HEK293 (cell line): Measurements from ENCODE around the gene XIRP1.
A peak's percentile ranks its signal among the peaks of the same experiment; 100 is the strongest.

Experiments
- CTCF ChIA-PET: fragments of 350-600 bp; formaldehyde crosslinking; extraction: SDS; loops from one replicate; lab custom pipeline; 2021; ENCODE audit warnings: antibody characterized with exemption; lab: Yijun Ruan, JAX
- POLR2A ChIA-PET: fragments of 300-600 bp; formaldehyde crosslinking; extraction: SDS; loops from one replicate; lab custom pipeline; 2020; ENCODE audit warnings: antibody characterized with exemption, inconsistent platforms; lab: Yijun Ruan, JAX
- H3K27ac ChIP-seq: fragments of 200-500 bp; sonication (Bioruptor generic); 2 replicates; pipeline ENCODE4 v1.5.1; 2014; ENCODE audit warnings: low read depth, low read length, control low read depth, inconsistent platforms; ENCODE audit errors: extremely low read depth
- H3K36me3 ChIP-seq, 2 experiments: fragments of 200-500 bp in 1 of 2; sonication (Bioruptor generic) in 1 of 2; 1 replicate in 1 of 2; 2 replicates in 1 of 2; pipeline ENCODE4 v1.5.1; 2014 to 2017; ENCODE audit warnings: inconsistent platforms in 2 of 2, low read length in 2 of 2; ENCODE audit not compliant: control insufficient read depth in 2 of 2, insufficient read depth in 1 of 2
- H3K4me1 ChIP-seq: fragments of 200-500 bp; sonication (Bioruptor generic); 2 replicates; pipeline ENCODE4 v1.5.1; 2014; ENCODE audit warnings: mild to moderate bottlenecking, low read length, inconsistent platforms; ENCODE audit not compliant: control insufficient read depth, insufficient read depth
- H3K4me3 ChIP-seq: 2 replicates; pipeline ENCODE4 v1.5.1; 2011; ENCODE audit warnings: low read depth, mild to moderate bottlenecking, control low read depth, low read length, moderate library complexity
- H3K9me3 ChIP-seq: fragments of 200-500 bp; sonication (Bioruptor generic); 2 replicates; pipeline ENCODE4 v1.5.1; 2014; ENCODE audit warnings: low read depth, low read length, inconsistent platforms; ENCODE audit not compliant: control insufficient read depth, insufficient read depth
- PRDM6 ChIP-seq: fragments of 450-650 bp; formaldehyde crosslinking; IDR thresholded peaks from 2 replicates; pipeline ENCODE4 v1.5.1; 2017; ENCODE audit warnings: missing biosample characterization, missing genetic modification characterization
- SP7 ChIP-seq: fragments of 450-650 bp; formaldehyde crosslinking; IDR thresholded peaks from 2 replicates; pipeline ENCODE4 v1.5.1; 2016; ENCODE audit warnings: missing biosample characterization, missing genetic modification characterization
- ZBTB21 ChIP-seq: fragments of 450-650 bp; formaldehyde crosslinking; IDR thresholded peaks from 2 replicates; pipeline ENCODE4 v1.5.1; 2017; ENCODE audit warnings: missing biosample characterization, missing genetic modification characterization
- ZFP37 ChIP-seq: fragments of 450-650 bp; formaldehyde crosslinking; IDR thresholded peaks from 2 replicates; pipeline ENCODE4 v1.5.1; 2016; ENCODE audit warnings: missing biosample characterization, missing genetic modification characterization
- ZNF416 ChIP-seq: fragments of 450-650 bp; formaldehyde crosslinking; IDR thresholded peaks from 2 replicates; pipeline ENCODE4 v1.5.1; 2016; ENCODE audit warnings: missing biosample characterization, missing genetic modification characterization
- ZNF473 ChIP-seq: fragments of 450-650 bp; formaldehyde crosslinking; IDR thresholded peaks from 2 replicates; pipeline ENCODE4 v1.5.1; 2017; ENCODE audit warnings: missing biosample characterization, missing genetic modification characterization
- ZNF518A ChIP-seq: fragments of 450-650 bp; formaldehyde crosslinking; conservative IDR thresholded peaks from 2 replicates; pipeline ENCODE4 v1.5.1; 2016; ENCODE audit warnings: low read depth, missing biosample characterization, missing genetic modification characterization
- ZNF560 ChIP-seq: fragments of 450-650 bp; formaldehyde crosslinking; IDR thresholded peaks from 2 replicates; pipeline ENCODE4 v1.5.1; 2017; ENCODE audit warnings: missing biosample characterization, missing genetic modification characterization, borderline replicate concordance
- ZNF561 ChIP-seq: fragments of 450-650 bp; IDR thresholded peaks from 2 replicates; pipeline ENCODE4 v1.5.1; 2018; ENCODE audit warnings: missing biosample characterization, missing genetic modification characterization, borderline replicate concordance
- ZNF707 ChIP-seq: fragments of 450-650 bp; formaldehyde crosslinking; IDR thresholded peaks from 2 replicates; pipeline ENCODE4 v1.5.1; 2016; ENCODE audit warnings: missing biosample characterization, missing genetic modification characterization
- ZNF792 ChIP-seq: fragments of 450-650 bp; formaldehyde crosslinking; IDR thresholded peaks from 2 replicates; pipeline ENCODE4 v1.5.1; 2016; ENCODE audit warnings: missing biosample characterization, missing genetic modification characterization
- TF ChIP-seq, protein P1 (sequence below): fragments of 450-650 bp; formaldehyde crosslinking; IDR thresholded peaks from 2 replicates; pipeline ENCODE4 v1.5.1; 2016; ENCODE audit warnings: missing biosample characterization, missing genetic modification characterization
- TF ChIP-seq, protein P2 (sequence below): fragments of 450-650 bp; formaldehyde crosslinking; IDR thresholded peaks from 2 replicates; pipeline ENCODE4 v1.5.1; 2016; ENCODE audit warnings: missing biosample characterization, missing genetic modification characterization, borderline replicate concordance

The XIRP1 gene

GRCh38 chr3:39166932-39167532, 25.4 kb downstream of the XIRP1 start:
- POLR2A ChIA-PET, result no interaction called here

GRCh38 chr3:39166134-39166710, 26.2 kb downstream of the XIRP1 start:
- CTCF ChIA-PET, result interaction anchor here (0.6 to 0.7 kb wide), 5 partner anchors 35 to 1142 kb away, joined by 3 to 8 read pairs (median 3); no protein-coding TSS in a partner anchor
- Histone ChIP-seq H3K9me3 (no peaks in the 10 kb centered on the region), H3K4me3 (no peak overlapping the region), H3K36me3 (no peaks in the 10 kb centered on the region), H3K27ac (no peak overlapping the region), H3K4me1 (no peaks in the 10 kb centered on the region)
- POLR2A ChIA-PET, result interaction anchor here (1.0 kb wide), 1 partner anchor 12 kb away, joined by 3 read pairs; no protein-coding TSS in a partner anchor
- TF ChIP-seq SP7 (tag by site-specific recombination) (peak; percentile 51; the same call in 1 of the 2 replicates), ZNF416 (tag by site-specific recombination) (no peak), ZNF560 (tag by site-specific recombination) (no peak), ZNF792 (tag by site-specific recombination) (no peak), ZNF561 (tag by site-specific recombination) (no peak), ZNF473 (tag by site-specific recombination) (no peak), ZFP37 (no peak), ZNF707 (no peak)
- TF ChIP-seq, protein P1, sequence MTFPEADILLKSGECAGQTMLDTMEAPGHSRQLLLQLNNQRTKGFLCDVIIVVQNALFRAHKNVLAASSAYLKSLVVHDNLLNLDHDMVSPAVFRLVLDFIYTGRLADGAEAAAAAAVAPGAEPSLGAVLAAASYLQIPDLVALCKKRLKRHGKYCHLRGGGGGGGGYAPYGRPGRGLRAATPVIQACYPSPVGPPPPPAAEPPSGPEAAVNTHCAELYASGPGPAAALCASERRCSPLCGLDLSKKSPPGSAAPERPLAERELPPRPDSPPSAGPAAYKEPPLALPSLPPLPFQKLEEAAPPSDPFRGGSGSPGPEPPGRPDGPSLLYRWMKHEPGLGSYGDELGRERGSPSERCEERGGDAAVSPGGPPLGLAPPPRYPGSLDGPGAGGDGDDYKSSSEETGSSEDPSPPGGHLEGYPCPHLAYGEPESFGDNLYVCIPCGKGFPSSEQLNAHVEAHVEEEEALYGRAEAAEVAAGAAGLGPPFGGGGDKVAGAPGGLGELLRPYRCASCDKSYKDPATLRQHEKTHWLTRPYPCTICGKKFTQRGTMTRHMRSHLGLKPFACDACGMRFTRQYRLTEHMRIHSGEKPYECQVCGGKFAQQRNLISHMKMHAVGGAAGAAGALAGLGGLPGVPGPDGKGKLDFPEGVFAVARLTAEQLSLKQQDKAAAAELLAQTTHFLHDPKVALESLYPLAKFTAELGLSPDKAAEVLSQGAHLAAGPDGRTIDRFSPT, result no peak
- TF ChIP-seq, protein P2, sequence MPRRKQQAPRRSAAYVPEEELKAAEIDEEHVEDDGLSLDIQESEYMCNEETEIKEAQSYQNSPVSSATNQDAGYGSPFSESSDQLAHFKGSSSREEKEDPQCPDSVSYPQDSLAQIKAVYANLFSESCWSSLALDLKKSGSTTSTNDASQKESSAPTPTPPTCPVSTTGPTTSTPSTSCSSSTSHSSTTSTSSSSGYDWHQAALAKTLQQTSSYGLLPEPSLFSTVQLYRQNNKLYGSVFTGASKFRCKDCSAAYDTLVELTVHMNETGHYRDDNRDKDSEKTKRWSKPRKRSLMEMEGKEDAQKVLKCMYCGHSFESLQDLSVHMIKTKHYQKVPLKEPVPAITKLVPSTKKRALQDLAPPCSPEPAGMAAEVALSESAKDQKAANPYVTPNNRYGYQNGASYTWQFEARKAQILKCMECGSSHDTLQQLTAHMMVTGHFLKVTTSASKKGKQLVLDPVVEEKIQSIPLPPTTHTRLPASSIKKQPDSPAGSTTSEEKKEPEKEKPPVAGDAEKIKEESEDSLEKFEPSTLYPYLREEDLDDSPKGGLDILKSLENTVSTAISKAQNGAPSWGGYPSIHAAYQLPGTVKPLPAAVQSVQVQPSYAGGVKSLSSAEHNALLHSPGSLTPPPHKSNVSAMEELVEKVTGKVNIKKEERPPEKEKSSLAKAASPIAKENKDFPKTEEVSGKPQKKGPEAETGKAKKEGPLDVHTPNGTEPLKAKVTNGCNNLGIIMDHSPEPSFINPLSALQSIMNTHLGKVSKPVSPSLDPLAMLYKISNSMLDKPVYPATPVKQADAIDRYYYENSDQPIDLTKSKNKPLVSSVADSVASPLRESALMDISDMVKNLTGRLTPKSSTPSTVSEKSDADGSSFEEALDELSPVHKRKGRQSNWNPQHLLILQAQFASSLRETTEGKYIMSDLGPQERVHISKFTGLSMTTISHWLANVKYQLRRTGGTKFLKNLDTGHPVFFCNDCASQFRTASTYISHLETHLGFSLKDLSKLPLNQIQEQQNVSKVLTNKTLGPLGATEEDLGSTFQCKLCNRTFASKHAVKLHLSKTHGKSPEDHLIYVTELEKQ (tag by site-specific recombination), result no peak

More at GRCh38 chr3:39166932-39167532, 25.4 kb downstream of the XIRP1 start:
- Histone ChIP-seq H3K4me3 (no peak overlapping the region), H3K27ac (no peak overlapping the region), H3K9me3 (no peaks in the 10 kb centered on the region), H3K4me1 (no peaks in the 10 kb centered on the region), H3K36me3 (no peaks in the 10 kb centered on the region)
- TF ChIP-seq PRDM6 (tag by site-specific recombination) (no peak), ZNF518A (tag by site-specific recombination) (0 out of 2 replicates have a peak, but pooled peaks have one; percentile 19), ZBTB21 (tag by site-specific recombination) (0 out of 2 replicates have a peak, but pooled peaks have one; percentile 16)
- CTCF ChIA-PET, result interaction anchor here (0.7 kb wide), 1 partner anchor 49 kb away, joined by 3 read pairs; no protein-coding TSS in a partner anchor
